ENCODE results near the gene MRPL3. TPM values are rescaled to one million over a fixed set of nuclear protein-coding genes. Genes with fewer than 3 reads are reported as not detected.

Gene MRPL3
- total RNA-seq, 1 experiment from 2014 or later: 142 TPM

DNA sequence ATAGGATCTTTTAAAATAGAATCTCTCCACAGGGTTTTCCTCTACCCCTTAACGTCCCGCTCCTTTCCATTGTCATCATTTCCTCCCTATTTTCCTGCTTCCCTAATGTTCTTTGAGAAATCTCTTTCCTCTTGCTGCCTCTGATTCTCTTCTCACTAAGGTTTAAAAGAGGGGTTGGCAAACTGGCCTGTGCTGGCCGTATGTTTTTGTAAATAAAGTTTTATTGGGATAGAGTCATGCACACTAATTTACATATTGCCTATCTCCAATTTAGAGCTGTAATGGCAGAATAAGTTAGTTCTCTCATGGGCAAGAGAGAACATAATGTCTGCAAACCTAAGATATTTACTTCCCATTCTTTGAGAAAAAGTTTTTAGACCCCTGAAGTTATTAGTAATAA, 25.0 kb downstream of the MRPL3 start:
- BruUV-seq (replicated peaks): no TSS peak
- Histone ChIP-seq H3K27me3 (ENCODE audit: insufficient read depth, low read length) (no peaks in the 10 kb centered on the region), H3K9ac (ENCODE audit: low read length) (no peak overlapping the region), H3K36me3 (ENCODE audit: control insufficient read depth in 1 of 2, insufficient read depth in 2 of 2, low read length in 2 of 2) (peaks cover 4% of the 10 kb centered on the region in 2 experiments; a peak in 2 of 4 replicates), H3K9me3 (ENCODE audit: control insufficient read depth in 1 of 2, insufficient read depth in 1 of 2, low read depth in 1 of 2, low read length in 2 of 2) (no peaks in the 10 kb centered on the region), H3K4me2 (ENCODE audit: low read length) (no peak overlapping the region), H2AFZ (ENCODE audit: low read depth, low read length, poor library complexity, severe bottlenecking) (no peak overlapping the region), H4K20me1 (ENCODE audit: insufficient read depth) (peaks cover 6% of the 10 kb centered on the region; the same call in 1 of the 2 replicates), H3K79me2 (ENCODE audit: insufficient read depth, low read length) (peaks cover 93% of the 10 kb centered on the region), H3K27ac (ENCODE audit: low read depth, low read length) (no peak overlapping the region), H3K4me1 (ENCODE audit: control insufficient read depth in 1 of 2, insufficient read depth in 2 of 2, low read length in 2 of 2) (no peaks in the 10 kb centered on the region), H3K9me2 (ENCODE audit: insufficient read depth) (no peaks in the 10 kb centered on the region), H3K4me3 (replicated peaks in 1 of 2; ENCODE audit: low read depth in 1 of 2, low read length in 2 of 2) (no peak overlapping the region)
- ChIA-PET POLR2A (no interaction called here), RAD21 (ENCODE audit: low non-redundant PET in 1 of 2, low total read pairs in 2 of 2, uncharacterized antibody in 2 of 2, unreplicated experiment in 2 of 2) (no interaction called here), CTCF (no interaction called here)
- intact Hi-C loops (cut with micrococcal nuclease): no loop called here
- TF ChIP-seq POLR2A (IDR thresholded peaks at IDR 0.05; ENCODE audit: borderline replicate concordance, extremely low read depth, insufficient read depth, insufficient read length) (no peak), CBX3 (IDR thresholded peaks at IDR 0.05; ENCODE audit: low read depth) (no peak)
- DNase-seq (ENCODE audit: low read depth, low spot score): no peak
- no peak for ATAC-seq

- ChIA-PET CTCF (no interaction called here), POLR2A (no interaction called here), RAD21 (ENCODE audit: low non-redundant PET in 1 of 2, low total read pairs in 2 of 2, uncharacterized antibody in 2 of 2, unreplicated experiment in 2 of 2) (no interaction called here)
- H4K20me1 ChIP-seq (ENCODE audit: insufficient read depth): peaks cover 11% of the 10 kb centered on the region; the same call in 1 of the 2 replicates
- no peaks in the 10 kb centered on the region for H3K9me2 ChIP-seq (ENCODE audit: insufficient read depth)
- H3K27me3 ChIP-seq (ENCODE audit: insufficient read depth, low read length): no peaks in the 10 kb centered on the region
- ATAC-seq (no peak), DNase-seq (ENCODE audit: low read depth, low spot score) (no peak)
- no peak overlapping the region for H3K27ac ChIP-seq (ENCODE audit: low read depth, low read length)
- intact Hi-C loops (cut with micrococcal nuclease): no loop called here
- no peak overlapping the region for H3K4me3 ChIP-seq (replicated peaks in 1 of 2; ENCODE audit: low read depth in 1 of 2, low read length in 2 of 2)
- H3K9ac ChIP-seq (ENCODE audit: low read length): no peak overlapping the region
- no peak overlapping the region for H2AFZ ChIP-seq (ENCODE audit: low read depth, low read length, poor library complexity, severe bottlenecking)
- no peaks in the 10 kb centered on the region for H3K9me3 ChIP-seq (ENCODE audit: control insufficient read depth in 1 of 2, insufficient read depth in 1 of 2, low read depth in 1 of 2, low read length in 2 of 2)
- no TSS peak for BruUV-seq (replicated peaks)
- H3K79me2 ChIP-seq (ENCODE audit: insufficient read depth, low read length): peaks cover 98% of the 10 kb centered on the region
- TF ChIP-seq TCF7L2 (IDR thresholded peaks at IDR 0.05; ENCODE audit: borderline replicate concordance, extremely low read depth, insufficient read depth, insufficient read length) (no peak), CEBPB (IDR thresholded peaks at IDR 0.05; ENCODE audit: low read depth) (no peak), SRF (IDR thresholded peaks at IDR 0.05; ENCODE audit: low read depth) (no peak), EGR1 (IDR thresholded peaks at IDR 0.05; ENCODE audit: low read depth) (no peak)
- H3K4me2 ChIP-seq (ENCODE audit: low read length): no peak overlapping the region
- H3K4me1 ChIP-seq (ENCODE audit: control insufficient read depth in 1 of 2, insufficient read depth in 2 of 2, low read length in 2 of 2): no peaks in the 10 kb centered on the region
- H3K36me3 ChIP-seq (ENCODE audit: control insufficient read depth in 1 of 2, insufficient read depth in 2 of 2, low read length in 2 of 2): peaks cover 14 to 16% of the 10 kb centered on the region in 2 experiments
Measured at GRCh38 chr3:131474115-131474514, 28.7 kb downstream of the MRPL3 start.

Measured in HCT116 (cell line).